ENCODE measurements around the gene FRMD4B. TPM values are rescaled to one million over a fixed set of nuclear protein-coding genes. Genes with fewer than 3 reads are reported as not detected.

The FRMD4B gene
- total and polyA plus RNA-seq, 2 donors (not counting 3 experiments of a cell fraction or from before 2014, with no cell fraction given): 66.4 to 89.7 TPM

- Histone ChIP-seq H3K9ac (replicated peaks; ENCODE audit: extremely low read depth, insufficient read depth, low read length) (no peak overlapping the region), H3K9me3 (replicated peaks; ENCODE audit: control insufficient read depth, insufficient read depth, low read length) (no peaks in the 10 kb centered on the region), H4K20me1 (replicated peaks; ENCODE audit: control insufficient read depth, extremely low read depth, insufficient read depth, low read length) (no peaks in the 10 kb centered on the region), H3K4me3 (replicated peaks in 1 of 3; ENCODE audit: insufficient read depth in 1 of 3, low read depth in 1 of 3, low read length in 3 of 3) (no peak overlapping the region), H3K4me1 (ENCODE audit: control insufficient read depth, extremely low read depth, insufficient read depth, low read length) (no peaks in the 10 kb centered on the region), H3K9me1 (replicated peaks; ENCODE audit: control insufficient read depth, extremely low read depth, insufficient read depth, low read length) (no peaks in the 10 kb centered on the region), H2AFZ (ENCODE audit: low read depth, low read length) (no peak overlapping the region), H3K4me2 (ENCODE audit: insufficient read depth, low read length) (no peak overlapping the region), H3K27ac (ENCODE audit: insufficient read depth, low read depth, low read length) (no peak overlapping the region), H3K36me3 (ENCODE audit: control insufficient read depth in 2 of 2, extremely low read depth in 1 of 2, insufficient read depth in 2 of 2, low read length in 2 of 2) (peaks cover 2% of the 10 kb centered on the region in 2 experiments), H3K27me3 (ENCODE audit: control insufficient read depth in 2 of 2, insufficient read depth in 2 of 2, low read length in 2 of 2) (no peaks in the 10 kb centered on the region), H3K79me2 (ENCODE audit: control insufficient read depth, insufficient read depth, low read length) (no peaks in the 10 kb centered on the region)
- BruUV-seq (replicated peaks): no TSS peak
- intact Hi-C loops (cut with micrococcal nuclease) (no loop called here), dilution Hi-C loops (cut with MboI; ENCODE audit: extremely low pct_ligation_motif_present, low sequenced_read_pairs) (no loop called here)
- FAIRE-seq (no peak), DNase-seq (ENCODE audit: low read depth, low spot score) (no peak)
- TF ChIP-seq GATA2 (IDR thresholded peaks at IDR 0.05; ENCODE audit: insufficient read depth, insufficient read length, low read depth, low read length) (no peak), POLR2A (IDR thresholded peaks at IDR 0.05; ENCODE audit: low read depth, low read length) (no peak), CTCF (IDR thresholded peaks at IDR 0.05; ENCODE audit: extremely low read depth in 1 of 2, insufficient read depth in 1 of 2, low read depth in 1 of 2, low read length in 2 of 2) (no peak), POLR2AphosphoS5 (IDR thresholded peaks at IDR 0.05; ENCODE audit: insufficient read depth, low read depth, low read length) (no peak), EZH2 (IDR thresholded peaks at IDR 0.05; ENCODE audit: borderline replicate concordance, low read depth, low read length, severe bottlenecking) (no peak), MAX (IDR thresholded peaks at IDR 0.05; ENCODE audit: insufficient read depth, insufficient read length) (no peak), JUN (IDR thresholded peaks at IDR 0.05; ENCODE audit: borderline replicate concordance, insufficient read depth, insufficient read length, low read depth) (no peak), MYC (IDR thresholded peaks at IDR 0.05; ENCODE audit: low read depth, low read length) (no peak), FOS (IDR thresholded peaks at IDR 0.05; ENCODE audit: borderline replicate concordance, insufficient read depth, low read length) (no peak)
- ChIA-PET POLR2A (no interaction called here), CTCF (interaction anchor here (0.8 to 1.9 kb wide), 2 partner anchors 14 to 39 kb away, joined by 4 to 5 read pairs; no protein-coding TSS in a partner anchor)
These were observed 135.9 kb downstream of the FRMD4B start for GRCh38 chr3:69250014-69250413.

All from endothelial cell of umbilical vein (primary cell).